Fibroblast of villous mesenchyme (primary cell): Measurements from ENCODE around the gene GSE1. TPM values are rescaled to one million over a fixed set of nuclear protein-coding genes. Genes with fewer than 3 reads are reported as not detected.

Experiments used
- DNase-seq: peaks from one replicate; pipeline ENCODE4 v3.0.0-alpha.2; 2010; ENCODE audit warnings: low read depth
- H3K4me3 ChIP-seq: 2 replicates; pipeline ENCODE4 v1.5.1; 2011; ENCODE audit warnings: low read depth, mild to moderate bottlenecking, low read length
- total RNA-seq: library from RNA; depleted of rRNA; stranded (reverse); fragments of >200 nt; gene quantifications from 2 replicates; pipeline ENCODE4 v1.2.3, GENCODE V29; 2012
- TF ChIP-seq, protein P1 (sequence below): IDR thresholded peaks from 2 replicates; pipeline ENCODE4 v1.5.1; 2012; ENCODE audit warnings: low read depth, mild to moderate bottlenecking, low read length; ENCODE audit not compliant: insufficient read depth

Gene GSE1
- total RNA-seq, 1 donor: 48.4 TPM

DNA sequence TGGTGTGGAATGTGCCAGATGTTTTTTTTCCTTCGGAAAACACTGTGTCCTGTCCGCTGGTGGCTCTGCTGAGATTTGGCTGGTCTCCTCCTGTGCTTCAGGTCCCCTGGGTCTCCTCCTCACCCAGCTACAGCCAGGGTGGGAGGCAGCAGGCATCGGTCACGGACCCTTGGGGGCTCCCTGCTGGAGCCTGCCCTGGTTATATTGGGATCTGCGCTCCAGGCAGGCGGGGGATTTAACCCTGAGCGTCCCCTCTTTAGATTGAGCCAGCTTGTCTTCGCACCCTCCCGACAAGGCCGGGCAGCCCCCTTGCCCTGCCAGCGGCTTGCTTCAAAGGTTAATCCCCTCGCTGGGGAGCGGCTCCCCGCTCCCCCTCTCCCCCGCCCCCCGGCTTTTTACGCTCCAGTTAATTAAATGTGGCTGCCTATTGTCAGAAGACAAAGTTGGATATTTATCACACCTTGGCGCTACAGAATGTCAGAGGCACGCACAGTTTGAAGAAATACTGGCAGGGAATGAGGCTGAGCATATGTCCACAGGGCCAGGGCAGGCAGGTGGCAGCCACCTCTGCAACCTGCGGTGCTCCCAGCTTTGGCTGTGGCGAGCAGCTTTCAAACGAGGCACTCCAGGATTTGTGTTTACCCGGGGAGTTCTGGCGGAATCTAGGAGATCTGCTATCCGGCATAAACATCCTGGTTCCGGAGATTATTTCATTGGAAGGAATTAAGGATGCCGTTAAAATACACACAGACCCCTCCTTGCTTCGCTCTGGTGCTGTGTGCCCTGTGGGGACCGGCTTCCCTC, 38.2 kb upstream of the GSE1 start:
- H3K4me3 ChIP-seq: no peak overlapping the region
- TF ChIP-seq, protein P1, sequence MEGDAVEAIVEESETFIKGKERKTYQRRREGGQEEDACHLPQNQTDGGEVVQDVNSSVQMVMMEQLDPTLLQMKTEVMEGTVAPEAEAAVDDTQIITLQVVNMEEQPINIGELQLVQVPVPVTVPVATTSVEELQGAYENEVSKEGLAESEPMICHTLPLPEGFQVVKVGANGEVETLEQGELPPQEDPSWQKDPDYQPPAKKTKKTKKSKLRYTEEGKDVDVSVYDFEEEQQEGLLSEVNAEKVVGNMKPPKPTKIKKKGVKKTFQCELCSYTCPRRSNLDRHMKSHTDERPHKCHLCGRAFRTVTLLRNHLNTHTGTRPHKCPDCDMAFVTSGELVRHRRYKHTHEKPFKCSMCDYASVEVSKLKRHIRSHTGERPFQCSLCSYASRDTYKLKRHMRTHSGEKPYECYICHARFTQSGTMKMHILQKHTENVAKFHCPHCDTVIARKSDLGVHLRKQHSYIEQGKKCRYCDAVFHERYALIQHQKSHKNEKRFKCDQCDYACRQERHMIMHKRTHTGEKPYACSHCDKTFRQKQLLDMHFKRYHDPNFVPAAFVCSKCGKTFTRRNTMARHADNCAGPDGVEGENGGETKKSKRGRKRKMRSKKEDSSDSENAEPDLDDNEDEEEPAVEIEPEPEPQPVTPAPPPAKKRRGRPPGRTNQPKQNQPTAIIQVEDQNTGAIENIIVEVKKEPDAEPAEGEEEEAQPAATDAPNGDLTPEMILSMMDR: no peak
- peak; percentile 19 for DNase-seq

DNA sequence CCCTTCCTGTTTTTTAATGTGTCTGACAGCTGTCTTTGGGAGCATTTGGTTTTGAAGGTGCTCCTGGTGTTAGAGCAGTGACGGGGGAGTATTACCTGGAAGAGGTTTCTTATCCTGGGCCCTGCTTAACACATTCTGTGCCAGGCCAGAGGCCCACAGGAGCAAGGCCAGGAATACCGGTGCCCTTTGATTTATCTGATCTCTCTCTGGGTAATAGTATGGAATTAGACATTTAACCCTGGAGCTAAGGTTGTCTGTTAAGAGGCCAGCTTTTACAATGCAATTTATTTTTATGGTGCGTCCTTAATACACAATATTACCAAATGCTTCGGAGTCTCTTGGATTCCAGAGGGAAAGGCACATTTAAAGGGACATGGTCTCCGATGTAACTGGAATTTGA, 37.2 kb upstream of the GSE1 start:
- TF ChIP-seq, protein P1: no peak
- no peak overlapping the region for H3K4me3 ChIP-seq
- DNase-seq: no peak

DNA sequence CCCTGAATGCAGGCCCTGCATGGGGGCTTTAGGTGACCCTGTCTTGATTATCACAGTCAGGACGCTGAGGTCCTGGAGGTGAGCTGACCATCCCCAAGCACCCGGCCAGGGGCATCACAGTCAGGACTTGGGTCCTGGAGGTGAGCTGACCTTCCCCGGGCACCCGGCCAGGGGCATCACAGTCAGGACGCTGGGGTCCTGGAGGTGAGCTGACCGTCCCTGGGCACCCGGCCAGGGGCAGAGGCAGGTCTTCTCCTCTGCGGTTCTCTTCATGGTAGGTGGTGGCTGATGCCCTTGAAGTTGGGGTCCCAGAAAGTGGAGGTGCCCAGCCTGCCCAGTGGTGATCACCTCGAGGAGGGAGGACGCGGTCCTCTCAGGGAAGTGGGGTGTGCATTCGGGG, 36.2 kb upstream of the GSE1 start:
- H3K4me3 ChIP-seq: no peak overlapping the region
- TF ChIP-seq, protein P1: no peak
- no peak for DNase-seq

DNA sequence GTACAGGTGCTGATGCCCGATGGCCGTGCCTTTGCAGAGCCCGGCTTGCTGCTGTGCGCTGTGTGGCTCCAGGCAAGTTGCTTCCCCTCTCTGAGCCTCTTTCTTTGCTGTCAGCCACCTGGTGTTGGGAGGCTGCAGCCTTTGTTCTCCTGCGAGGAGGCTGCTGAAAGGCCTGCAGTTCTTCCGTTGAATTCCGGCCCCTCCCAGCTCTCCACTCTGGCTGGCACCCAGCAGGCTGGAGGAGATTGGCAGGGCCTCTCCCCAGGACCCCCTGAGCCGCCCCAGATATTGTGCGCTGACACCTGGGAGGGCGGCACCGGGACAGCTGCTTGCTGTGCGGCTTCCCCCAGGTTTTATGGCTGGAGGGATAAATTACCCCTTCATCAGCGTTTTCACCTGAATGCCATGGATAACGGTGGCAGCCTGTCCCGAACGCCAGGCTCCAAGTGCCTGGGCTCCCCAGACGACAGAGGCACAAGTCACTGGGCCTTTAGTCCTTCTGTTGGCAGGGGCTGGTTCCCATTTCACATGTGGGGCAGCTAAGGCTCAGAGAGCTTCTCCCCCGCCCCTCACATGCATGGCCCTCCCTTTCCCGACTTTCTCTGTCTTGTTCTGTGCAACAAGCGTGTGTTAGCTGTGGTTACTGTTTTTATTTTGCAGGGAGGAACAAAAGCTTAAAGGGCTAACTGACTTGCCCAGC, 35.1 kb upstream of the GSE1 start:
- DNase-seq: no peak
- TF ChIP-seq, protein P1: no peak
- no peak overlapping the region for H3K4me3 ChIP-seq

DNA sequence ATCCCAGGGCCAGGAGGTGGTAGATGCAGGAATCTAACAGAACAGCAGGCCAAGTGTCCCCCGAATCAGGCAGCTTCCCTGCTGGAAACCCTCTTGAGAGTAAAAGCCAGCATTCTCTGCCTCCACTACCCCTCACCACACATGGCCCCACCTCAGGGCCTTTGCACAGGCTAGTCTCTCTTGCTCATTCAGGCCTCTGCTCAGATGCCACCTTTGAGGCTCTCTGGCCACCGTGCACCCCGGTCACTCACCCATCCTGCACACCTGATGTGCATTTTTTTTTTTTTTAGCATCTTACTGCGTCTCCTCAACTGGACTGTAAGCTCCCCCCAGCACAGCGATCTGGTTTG, 34.5 kb upstream of the GSE1 start:
- no peak overlapping the region for H3K4me3 ChIP-seq
- TF ChIP-seq, protein P1: no peak
- no peak for DNase-seq

DNA sequence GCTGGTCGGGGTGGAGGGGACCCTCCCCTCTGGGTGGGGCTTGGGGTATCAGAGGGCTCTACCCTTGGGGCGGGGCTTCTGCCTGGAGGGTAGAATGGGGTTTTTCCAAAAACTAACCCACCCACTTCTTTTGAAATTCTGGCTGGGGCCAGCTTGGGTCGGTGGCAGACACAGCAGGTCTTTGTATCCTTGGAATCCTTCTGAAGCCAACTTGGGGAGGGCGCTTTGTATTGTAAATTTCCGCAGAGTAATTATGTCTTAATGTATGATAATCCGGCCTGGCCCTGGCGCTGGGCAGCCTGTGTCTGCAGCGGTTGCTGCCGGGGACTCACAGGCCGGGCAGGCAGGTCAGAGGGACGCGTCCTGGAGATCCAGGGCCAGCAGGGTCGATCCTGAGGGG, 33.9 kb upstream of the GSE1 start:
- TF ChIP-seq, protein P1: no peak
- DNase-seq: no peak
- H3K4me3 ChIP-seq: no peak overlapping the region
